Right renal pelvis (tissue), 4 donors: ENCODE results near the gene DYNC2LI1. TPM values are rescaled to one million over a fixed set of nuclear protein-coding genes. Genes with fewer than 3 reads are reported as not detected.

ENCODE experiments used
- DNase-seq, 4 donors: peaks; one replicate each; pipeline ENCODE4 v3.0.0-alpha.2; 2013; ENCODE audit warnings: low read depth in 4 of 4, low spot score in 3 of 4, missing footprints in 1 of 4
- polyA plus RNA-seq, 4 donors: library from polyadenylated mRNA; unstranded; fragments of 120-200 nt; gene quantifications; one replicate each; pipeline ENCODE4 v1.2.1, GENCODE V29; 2013; ENCODE audit not compliant: insufficient read length in 4 of 4

DYNC2LI1 gene
- polyA plus RNA-seq, 4 donors, result 67.2 to 96.3 (median 88.3) TPM

GRCh38 chr2:43812006-43812405 is 38.2 kb downstream of the DYNC2LI1 start:
- no peak for DNase-seq

DNA sequence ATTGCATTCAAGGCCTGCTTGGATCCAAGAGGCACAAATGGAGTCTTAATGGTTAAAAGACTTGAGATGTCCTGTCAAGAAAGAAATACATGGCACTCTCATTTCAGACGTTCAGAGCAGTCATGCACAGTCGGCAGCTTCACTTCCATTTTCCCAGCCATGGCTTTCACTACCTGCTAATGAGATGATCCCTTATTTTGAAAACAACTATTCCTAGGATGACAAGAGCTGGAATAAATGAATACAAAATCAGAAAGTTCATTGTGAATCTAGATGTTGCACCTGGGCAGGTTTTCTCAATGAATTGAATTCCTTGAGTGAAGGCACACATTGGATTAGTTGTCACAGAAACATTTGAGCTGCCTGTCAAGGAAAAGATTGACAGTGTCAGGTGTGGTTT is 39.1 kb downstream of the DYNC2LI1 start:
- DNase-seq, result no peak

- DNase-seq, result no peak
Observed at GRCh38 chr2:43814711-43815110, 40.9 kb downstream of the DYNC2LI1 start.

DNA sequence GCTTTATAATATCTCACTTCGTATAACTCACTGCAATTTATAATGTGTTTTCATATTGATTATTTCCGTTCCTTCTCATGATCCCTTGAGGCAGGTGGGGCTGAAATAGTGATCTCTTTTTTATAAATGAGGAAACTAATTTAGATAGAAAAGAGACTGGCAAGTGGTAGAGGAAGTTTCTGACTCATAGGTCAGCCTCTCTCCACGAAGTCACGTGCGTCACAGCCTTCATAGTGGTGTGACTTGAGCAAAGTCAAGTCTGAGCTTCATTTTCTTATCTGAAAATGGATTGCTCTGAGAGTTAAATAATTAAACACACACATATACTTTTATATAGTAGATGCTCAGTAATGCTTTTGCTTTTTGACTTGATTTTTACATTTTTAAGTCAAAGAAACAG is 44.9 kb downstream of the DYNC2LI1 start:
- DNase-seq, result no peak

- no peak for DNase-seq
Observed at GRCh38 chr2:43819491-43820163, 45.8 kb downstream of the DYNC2LI1 start.

DNA sequence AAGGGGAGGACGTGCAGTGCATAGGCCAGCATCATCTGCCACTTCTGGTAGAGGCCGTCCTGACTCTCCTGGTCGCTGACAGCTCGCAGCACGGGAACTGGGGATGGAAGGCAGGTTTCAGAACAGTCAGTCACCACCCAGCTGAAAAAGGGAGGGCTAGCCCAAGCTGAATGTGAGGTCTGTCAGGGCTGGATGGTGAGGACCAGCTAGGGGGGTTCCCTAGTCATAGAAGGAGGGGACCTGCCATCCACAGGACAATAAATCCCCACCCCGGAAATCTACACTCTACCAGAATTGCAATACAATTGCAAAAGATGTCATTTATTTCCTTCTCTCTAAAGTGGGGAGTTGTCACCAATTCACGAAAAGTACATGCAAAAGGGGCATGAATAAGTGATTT is 49.0 kb downstream of the DYNC2LI1 start:
- DNase-seq, result no peak

GRCh38 chr2:43823751-43824150 is 49.9 kb downstream of the DYNC2LI1 start:
- no peak for DNase-seq

- no peak for DNase-seq
Observed at GRCh38 chr2:43824512-43824911, 50.7 kb downstream of the DYNC2LI1 start.

- DNase-seq, result no peak
Observed at GRCh38 chr2:43824951-43825493, 51.2 kb downstream of the DYNC2LI1 start.

DNA sequence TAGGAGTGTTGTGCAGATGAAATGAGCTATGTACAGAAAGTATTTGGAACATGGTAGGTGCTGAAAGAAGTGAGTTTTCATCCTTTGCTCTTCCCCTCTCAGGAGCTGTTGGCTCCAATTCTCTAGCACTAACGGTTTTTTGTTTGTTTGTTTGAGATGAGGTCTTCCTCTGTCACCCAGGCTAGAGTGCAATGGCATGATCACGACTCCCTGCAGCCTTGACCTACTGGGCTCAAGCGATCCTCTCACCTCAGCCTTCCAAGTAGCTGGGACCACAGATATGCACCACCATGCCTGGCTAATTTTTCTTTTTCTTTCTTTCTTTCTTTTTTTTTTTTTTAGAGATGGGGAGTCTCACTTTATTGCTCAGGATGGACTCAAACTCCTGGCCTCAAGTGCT is 52.0 kb downstream of the DYNC2LI1 start:
- no peak for DNase-seq

DNA sequence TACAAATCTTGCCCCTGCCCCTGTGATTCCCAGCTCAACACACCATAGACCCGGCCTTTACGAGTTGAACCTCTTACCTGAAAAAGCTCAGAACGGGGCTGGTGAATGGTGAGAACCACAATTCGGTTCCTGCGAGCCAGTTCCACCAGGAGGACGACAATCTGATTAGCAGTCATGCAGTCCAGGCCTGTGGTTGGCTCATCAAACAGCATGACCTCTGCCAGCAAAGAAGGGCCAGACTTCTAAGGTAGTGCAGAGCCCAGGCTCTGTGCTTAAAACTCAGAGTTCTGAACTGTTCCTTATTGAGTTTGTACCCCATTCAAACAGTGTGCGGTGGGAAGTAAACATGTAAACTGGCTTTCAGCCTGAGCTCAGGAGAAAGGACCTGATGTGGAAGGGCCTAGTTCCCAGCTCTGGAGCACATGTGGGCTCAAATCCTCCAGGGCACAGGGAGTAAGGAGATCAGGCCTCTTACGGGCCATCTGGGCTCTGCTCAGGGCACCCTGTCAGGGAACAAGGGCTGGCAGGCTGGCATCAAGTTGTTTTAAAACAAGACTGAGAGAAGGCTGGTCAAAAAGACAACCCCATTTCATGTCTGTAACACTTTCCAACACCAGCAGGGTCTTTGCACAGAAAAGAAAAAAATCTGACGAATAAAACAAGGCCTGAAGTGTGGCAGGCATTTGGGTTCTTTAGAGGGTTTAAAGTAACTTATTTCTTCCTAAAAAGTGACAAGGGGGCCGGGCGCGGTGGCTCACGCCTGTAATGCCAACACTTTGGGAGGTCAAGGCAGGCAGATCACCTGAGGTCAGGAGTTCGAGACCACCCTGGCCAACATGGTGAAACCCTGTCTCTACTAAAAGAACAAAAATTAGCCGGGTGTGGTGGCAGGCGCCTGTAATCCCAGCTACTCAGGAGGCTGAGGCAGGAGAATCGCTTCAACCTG is 52.7 kb downstream of the DYNC2LI1 start:
- no peak for DNase-seq

DNA sequence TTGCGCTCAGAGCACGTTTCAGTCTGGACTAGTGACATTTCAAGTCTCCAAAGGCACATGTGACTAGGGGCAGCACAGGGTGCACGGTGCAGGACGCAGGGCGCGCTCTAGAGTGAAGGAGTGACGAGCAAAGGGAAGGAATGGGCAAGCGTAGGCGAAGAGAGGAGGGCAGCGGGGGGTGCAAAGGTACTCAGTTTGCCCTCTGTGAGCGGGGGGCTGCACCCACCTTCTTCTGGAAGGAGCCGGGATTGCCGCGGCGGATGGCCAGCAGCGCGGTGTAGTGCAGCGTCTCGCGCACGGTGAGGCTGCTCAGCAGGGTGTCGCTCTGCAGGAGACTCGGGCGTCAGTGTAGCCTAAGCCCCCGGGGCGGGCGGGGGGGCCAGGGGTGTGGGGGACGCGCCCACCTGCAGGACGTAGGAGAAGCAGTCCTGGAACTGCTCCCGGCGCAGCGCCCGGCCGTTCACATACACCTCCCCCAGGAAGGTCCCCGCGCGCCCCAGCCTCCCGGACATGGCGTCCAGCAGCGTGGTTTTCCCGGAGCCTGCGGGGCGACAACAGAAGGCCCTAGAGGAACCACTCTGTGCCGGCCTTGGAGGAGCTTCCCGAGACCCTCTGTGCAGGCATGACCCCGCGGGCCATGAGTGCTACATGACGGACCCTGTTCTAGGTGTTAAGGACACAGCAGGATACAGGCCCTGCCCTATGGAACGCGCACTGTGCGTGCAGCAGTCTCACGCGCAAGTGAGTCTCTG is 57.9 kb downstream of the DYNC2LI1 start:
- DNase-seq, result no peak

- no peak for DNase-seq
Observed at GRCh38 chr2:43832457-43832856, 58.6 kb downstream of the DYNC2LI1 start.

GRCh38 chr2:43837033-43837432 is 63.2 kb downstream of the DYNC2LI1 start:
- no peak for DNase-seq

GRCh38 chr2:43837831-43838559 is 64.2 kb downstream of the DYNC2LI1 start:
- DNase-seq, result no peak

- no peak for DNase-seq
Observed at GRCh38 chr2:43838560-43839267, 64.9 kb downstream of the DYNC2LI1 start, which contains the start of the genes ABCG5 and ABCG8. Gene ABCG5, minus strand, starts transcription at chr2:43838839. Its CDS starts 160 bp downstream, at chr2:43838679. Gene ABCG8, plus strand, starts transcription at chr2:43838971. Its CDS starts 83 bp downstream, at chr2:43839054.

GRCh38 chr2:43839776-43840564 is 66.1 kb downstream of the DYNC2LI1 start:
- no peak for DNase-seq

DNA sequence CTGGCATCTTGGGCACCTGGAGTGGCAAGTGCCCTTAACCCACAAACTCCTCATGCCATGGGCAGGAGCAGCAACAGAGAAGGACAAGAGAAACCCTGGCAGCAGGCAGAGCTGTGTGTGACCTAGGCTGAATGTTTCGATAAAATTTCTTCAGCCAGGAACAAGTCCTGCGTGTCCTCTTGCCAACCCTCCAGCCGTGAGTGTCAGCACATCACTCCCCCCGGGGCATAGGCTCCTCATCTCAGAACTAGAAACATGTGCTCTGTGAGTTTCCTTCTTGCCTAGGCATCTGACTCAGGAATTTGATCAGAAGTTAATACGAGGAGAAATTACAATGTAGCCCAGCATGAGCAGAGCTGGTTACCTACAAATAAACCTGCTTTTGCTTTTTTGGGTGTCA is 67.1 kb downstream of the DYNC2LI1 start:
- DNase-seq, result no peak
